Liver (tissue), 9 donors: Measurements from ENCODE around the gene TLE4. TPM values are rescaled to one million over a fixed set of nuclear protein-coding genes. Genes with fewer than 3 reads are reported as not detected.

Experiments
- DNase-seq: peaks from one replicate; pipeline ENCODE4 v3.0.0-alpha.2; 2017; ENCODE audit warnings: low spot score
- H3K27ac ChIP-seq, 2 donors: one replicate each; pipeline ENCODE4 v1.7.0; 2013; ENCODE audit warnings: inconsistent platforms in 2 of 2, low read length in 2 of 2, control low read depth in 1 of 2, low read depth in 1 of 2, mild to moderate bottlenecking in 1 of 2
- H3K27me3 ChIP-seq, 4 donors: one replicate each; pipeline versions ENCODE4 v1.6.1 to v1.7.0; 2013; ENCODE audit warnings: low read length in 3 of 4, inconsistent platforms in 1 of 4, mild to moderate bottlenecking in 1 of 4, moderate library complexity in 1 of 4; ENCODE audit not compliant: control insufficient read depth in 4 of 4, insufficient read depth in 4 of 4
- H3K36me3 ChIP-seq, 4 donors: one replicate each; pipeline versions ENCODE4 v1.6.1 to v1.7.0; 2013; ENCODE audit warnings: low read length in 3 of 4, mild to moderate bottlenecking in 3 of 4, low read depth in 1 of 4, moderate library complexity in 1 of 4; ENCODE audit not compliant: control insufficient read depth in 4 of 4, insufficient read depth in 3 of 4
- H3K4me1 ChIP-seq, 4 donors: one replicate each; pipeline versions ENCODE4 v1.6.1 to v1.7.0; 2013; ENCODE audit warnings: low read length in 3 of 4, mild to moderate bottlenecking in 3 of 4, moderate library complexity in 1 of 4; ENCODE audit not compliant: control insufficient read depth in 4 of 4, insufficient read depth in 4 of 4
- H3K4me3 ChIP-seq, 3 donors: one replicate each; pipeline versions ENCODE4 v1.6.1 to v1.7.0; 2013; ENCODE audit warnings: low read length in 3 of 3, control low read depth in 1 of 3, low read depth in 1 of 3, mild to moderate bottlenecking in 1 of 3
- H3K9ac ChIP-seq, 2 donors: one replicate each; pipeline ENCODE4 v1.7.0; 2013; ENCODE audit warnings: low read length in 2 of 2, mild to moderate bottlenecking in 2 of 2, moderate library complexity in 2 of 2, control low read depth in 1 of 2, low read depth in 1 of 2
- H3K9me3 ChIP-seq, 4 donors: one replicate each; pipeline versions ENCODE4 v1.6.1 to v1.7.0; 2013; ENCODE audit warnings: low read length in 3 of 4; ENCODE audit not compliant: control insufficient read depth in 4 of 4
- GABPA ChIP-seq, 2 donors: IDR thresholded peaks in 1 of 2; conservative IDR thresholded peaks in 1 of 2; 2 replicates each; pipeline ENCODE4 v1.6.1; 2016; ENCODE audit warnings: antibody characterized with exemption in 2 of 2, mild to moderate bottlenecking in 1 of 2, moderate library complexity in 1 of 2
- RAD21 ChIP-seq, 2 donors: IDR thresholded peaks; 2 replicates each; pipeline ENCODE4 v1.6.1; 2016; ENCODE audit warnings: antibody characterized with exemption in 2 of 2, mild to moderate bottlenecking in 2 of 2
- RXRA ChIP-seq, 2 donors: IDR thresholded peaks; 2 replicates each; pipeline ENCODE4 v1.6.1; 2017 to 2018; ENCODE audit warnings: antibody characterized with exemption in 2 of 2, mild to moderate bottlenecking in 1 of 2
- TAF1 ChIP-seq: conservative IDR thresholded peaks from 2 replicates; pipeline ENCODE4 v1.6.1; 2016; ENCODE audit warnings: antibody characterized with exemption, mild to moderate bottlenecking
- YY1 ChIP-seq: IDR thresholded peaks from 2 replicates; pipeline ENCODE4 v1.6.1; 2016; ENCODE audit warnings: antibody characterized with exemption, mild to moderate bottlenecking
- WGBS: extraction: QIAGEN DNeasy Blood & Tissue Kit; methylation state at CpG from one replicate; pipeline ENCODE4 v1.1.7; 2013; 5-methylcytosine and 5-hydroxymethylcytosine counted together
- polyA plus RNA-seq, 2 donors: library from polyadenylated mRNA; stranded (reverse) in 1 of 2; unstranded in 1 of 2; fragments of 200-250 nt in 1 of 2; fragments of >200 nt in 1 of 2; fragmentation: Nextera tagmentation in 1 of 2; extraction: Ambion mirVana in 1 of 2; gene quantifications; one replicate each; pipeline versions ENCODE4 v1.2.1 to v1.2.3, GENCODE V29; 2013 to 2015
- total RNA-seq, 2 donors: library from RNA; depleted of rRNA; stranded (reverse); fragments of >200 nt; gene quantifications; one replicate each; pipeline ENCODE4 v1.2.3, GENCODE V29; 2014
- TF ChIP-seq, protein P1 (sequence below): IDR thresholded peaks from 2 replicates; pipeline ENCODE4 v1.6.1; 2016; ENCODE audit warnings: antibody characterized with exemption, mild to moderate bottlenecking
- TF ChIP-seq, protein P2 (sequence below): fragments of 150-350 bp; IDR thresholded peaks from 2 replicates; pipeline ENCODE4 v1.5.1; 2017; ENCODE audit warnings: improper control_type of control experiment, low read depth, low read length; ENCODE audit not compliant: missing input control
- donor health status: healthy.
- donor health status: healthy.
- donor health status: healthy.
- donor health status: healthy.
- donor health status: healthy.

Gene TLE4
- total and polyA plus RNA-seq, 4 donors, result 2.5 to 6.6 (median 4.7) TPM

DNA sequence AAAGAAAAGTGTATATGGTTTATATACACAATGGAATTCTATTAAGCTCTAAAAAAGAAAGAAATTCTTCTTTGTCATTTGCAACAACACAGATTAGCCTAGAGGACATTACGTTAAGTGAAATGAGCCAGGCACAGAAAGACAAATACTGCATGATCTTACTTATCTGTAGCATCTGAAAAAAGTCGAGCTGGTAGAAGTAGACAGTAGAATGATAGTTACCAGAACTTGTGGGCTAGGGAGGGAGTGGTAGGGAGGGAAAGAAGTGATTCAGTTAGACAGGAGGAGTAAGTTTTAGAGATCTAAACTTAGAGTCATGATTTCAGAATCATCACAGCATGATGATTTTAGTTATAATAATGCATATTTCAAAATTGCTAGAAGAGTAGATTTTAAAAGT is 184.6 kb downstream of the TLE4 start:
- Histone ChIP-seq H3K27ac (no peak overlapping the region), H3K9me3 (peaks cover 0 to 3% (median 0%) of the 10 kb centered on the region in 4 donors), H3K9ac (no peak overlapping the region), H3K36me3 (no peaks in the 10 kb centered on the region), H3K4me1 (no peaks in the 10 kb centered on the region), H3K27me3 (no peaks in the 10 kb centered on the region), H3K4me3 (no peak overlapping the region)
- 69% methylated on average over 2 of the region's 2 CpGs for WGBS
- no peak for DNase-seq
- no peak for TF ChIP-seq TAF1
- TF ChIP-seq YY1, result no peak

DNA sequence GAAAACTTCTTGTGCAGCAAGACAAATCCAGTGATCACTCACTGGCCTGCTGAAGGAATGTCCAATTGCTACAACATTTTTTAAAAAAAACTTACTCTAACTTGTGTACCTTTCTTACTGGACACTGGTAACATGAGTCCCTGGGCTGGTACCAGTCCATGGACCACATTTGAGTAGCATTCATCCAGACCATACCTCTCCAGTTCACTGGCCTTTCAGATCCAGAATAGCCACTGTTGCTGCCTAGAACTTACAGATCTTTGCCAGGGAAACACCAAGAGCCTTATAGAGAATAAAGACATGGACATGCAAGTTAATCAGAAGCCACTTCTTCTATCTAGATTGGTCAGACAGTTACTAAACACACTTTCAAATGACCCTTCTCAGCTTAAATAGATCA is 185.3 kb downstream of the TLE4 start:
- Histone ChIP-seq H3K27me3 (no peaks in the 10 kb centered on the region), H3K36me3 (no peaks in the 10 kb centered on the region), H3K4me3 (no peak overlapping the region), H3K4me1 (peaks cover 0 to 1% (median 0%) of the 10 kb centered on the region in 4 donors), H3K9ac (no peak overlapping the region), H3K9me3 (no peaks in the 10 kb centered on the region), H3K27ac (no peak overlapping the region)
- DNase-seq, result no peak
- TF ChIP-seq GABPA (IDR thresholded peaks at IDR 0.05 in 1 of 2, conservative IDR thresholded peaks at IDR 0.05 in 1 of 2) (no peak), TAF1 (no peak), RXRA (IDR thresholded peaks at IDR 0.05) (no peak), YY1 (no peak)

DNA sequence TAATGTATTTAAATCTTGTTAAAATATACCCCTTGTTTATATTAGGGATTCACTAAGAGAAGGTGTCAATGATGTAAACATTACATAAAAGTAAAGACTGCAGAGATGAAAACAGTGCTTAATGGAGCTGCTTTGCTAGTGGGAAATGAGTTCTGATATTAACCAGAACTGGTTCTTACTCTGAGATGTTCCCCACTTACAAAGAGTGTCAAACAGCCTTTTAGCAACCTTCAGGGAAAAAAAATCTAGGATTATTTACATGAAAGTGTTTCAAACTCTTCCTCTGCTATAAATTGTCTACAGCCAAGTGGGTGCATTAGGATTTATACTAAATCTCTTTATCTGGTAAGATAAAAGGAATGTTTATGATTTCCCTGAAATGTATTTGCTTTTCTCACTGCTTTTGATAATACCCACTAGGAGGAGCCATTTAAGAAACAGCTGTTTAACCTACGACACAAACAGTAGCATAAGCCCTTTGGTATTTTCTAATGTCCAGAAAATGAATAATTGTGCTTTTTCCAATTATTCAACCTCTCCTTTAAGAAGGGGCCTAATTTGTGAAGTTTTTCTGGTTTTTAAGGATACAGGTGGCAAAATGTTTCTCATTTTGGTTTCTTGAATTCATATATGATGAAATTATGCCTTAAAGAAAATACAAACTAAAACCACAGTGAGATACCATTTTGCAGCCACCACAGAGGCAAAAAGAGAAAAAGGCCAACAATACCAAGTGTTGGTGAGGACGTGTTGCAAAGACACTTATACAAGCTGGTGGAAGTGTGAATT is 186.3 kb downstream of the TLE4 start:
- Histone ChIP-seq H3K4me1 (peaks cover 0 to 2% (median 0%) of the 10 kb centered on the region in 4 donors), H3K27ac (no peak overlapping the region), H3K9ac (no peak overlapping the region), H3K4me3 (no peak overlapping the region), H3K36me3 (no peaks in the 10 kb centered on the region), H3K27me3 (no peaks in the 10 kb centered on the region), H3K9me3 (no peaks in the 10 kb centered on the region)
- peak; percentile 51 to 58 for TF ChIP-seq RAD21 (IDR thresholded peaks at IDR 0.05)
- TF ChIP-seq, protein P1, sequence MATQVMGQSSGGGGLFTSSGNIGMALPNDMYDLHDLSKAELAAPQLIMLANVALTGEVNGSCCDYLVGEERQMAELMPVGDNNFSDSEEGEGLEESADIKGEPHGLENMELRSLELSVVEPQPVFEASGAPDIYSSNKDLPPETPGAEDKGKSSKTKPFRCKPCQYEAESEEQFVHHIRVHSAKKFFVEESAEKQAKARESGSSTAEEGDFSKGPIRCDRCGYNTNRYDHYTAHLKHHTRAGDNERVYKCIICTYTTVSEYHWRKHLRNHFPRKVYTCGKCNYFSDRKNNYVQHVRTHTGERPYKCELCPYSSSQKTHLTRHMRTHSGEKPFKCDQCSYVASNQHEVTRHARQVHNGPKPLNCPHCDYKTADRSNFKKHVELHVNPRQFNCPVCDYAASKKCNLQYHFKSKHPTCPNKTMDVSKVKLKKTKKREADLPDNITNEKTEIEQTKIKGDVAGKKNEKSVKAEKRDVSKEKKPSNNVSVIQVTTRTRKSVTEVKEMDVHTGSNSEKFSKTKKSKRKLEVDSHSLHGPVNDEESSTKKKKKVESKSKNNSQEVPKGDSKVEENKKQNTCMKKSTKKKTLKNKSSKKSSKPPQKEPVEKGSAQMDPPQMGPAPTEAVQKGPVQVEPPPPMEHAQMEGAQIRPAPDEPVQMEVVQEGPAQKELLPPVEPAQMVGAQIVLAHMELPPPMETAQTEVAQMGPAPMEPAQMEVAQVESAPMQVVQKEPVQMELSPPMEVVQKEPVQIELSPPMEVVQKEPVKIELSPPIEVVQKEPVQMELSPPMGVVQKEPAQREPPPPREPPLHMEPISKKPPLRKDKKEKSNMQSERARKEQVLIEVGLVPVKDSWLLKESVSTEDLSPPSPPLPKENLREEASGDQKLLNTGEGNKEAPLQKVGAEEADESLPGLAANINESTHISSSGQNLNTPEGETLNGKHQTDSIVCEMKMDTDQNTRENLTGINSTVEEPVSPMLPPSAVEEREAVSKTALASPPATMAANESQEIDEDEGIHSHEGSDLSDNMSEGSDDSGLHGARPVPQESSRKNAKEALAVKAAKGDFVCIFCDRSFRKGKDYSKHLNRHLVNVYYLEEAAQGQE, result no peak
- TF ChIP-seq, protein P2, sequence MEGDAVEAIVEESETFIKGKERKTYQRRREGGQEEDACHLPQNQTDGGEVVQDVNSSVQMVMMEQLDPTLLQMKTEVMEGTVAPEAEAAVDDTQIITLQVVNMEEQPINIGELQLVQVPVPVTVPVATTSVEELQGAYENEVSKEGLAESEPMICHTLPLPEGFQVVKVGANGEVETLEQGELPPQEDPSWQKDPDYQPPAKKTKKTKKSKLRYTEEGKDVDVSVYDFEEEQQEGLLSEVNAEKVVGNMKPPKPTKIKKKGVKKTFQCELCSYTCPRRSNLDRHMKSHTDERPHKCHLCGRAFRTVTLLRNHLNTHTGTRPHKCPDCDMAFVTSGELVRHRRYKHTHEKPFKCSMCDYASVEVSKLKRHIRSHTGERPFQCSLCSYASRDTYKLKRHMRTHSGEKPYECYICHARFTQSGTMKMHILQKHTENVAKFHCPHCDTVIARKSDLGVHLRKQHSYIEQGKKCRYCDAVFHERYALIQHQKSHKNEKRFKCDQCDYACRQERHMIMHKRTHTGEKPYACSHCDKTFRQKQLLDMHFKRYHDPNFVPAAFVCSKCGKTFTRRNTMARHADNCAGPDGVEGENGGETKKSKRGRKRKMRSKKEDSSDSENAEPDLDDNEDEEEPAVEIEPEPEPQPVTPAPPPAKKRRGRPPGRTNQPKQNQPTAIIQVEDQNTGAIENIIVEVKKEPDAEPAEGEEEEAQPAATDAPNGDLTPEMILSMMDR, result peak; percentile 26
- WGBS, result 45% methylated on average over 2 of the region's 2 CpGs
- DNase-seq, result no peak
